Gastrocnemius medialis (tissue), 4 donors: ENCODE measurements around the gene IL21. TPM values are rescaled to one million over a fixed set of nuclear protein-coding genes. Genes with fewer than 3 reads are reported as not detected.

Experiments used
- total RNA-seq, 4 donors: library from RNA; depleted of rRNA; stranded (reverse); fragments of >200 nt; gene quantifications; one replicate each; pipeline versions ENCODE4 v1.1.0 to v1.2.3, GENCODE V29; 2016

The IL21 gene
- total RNA-seq, 4 donors from 2014 or later = not detected

Other genes with a start within 250 kb of the IL21 start
- gene ADAD1, start 242.1 kb downstream of the IL21 start, total RNA-seq = not detected
- gene IL2, start 164.3 kb downstream of the IL21 start, total RNA-seq = not detected
- 1 to 10 TPM in 3 of 4 donors, under 1 TPM in 1; 0.61 to 1.9 (median 1.3) TPM for gene BBS12, start 111.6 kb upstream of the IL21 start, total RNA-seq
- 1 to 10 TPM; 1.5 to 3.5 (median 1.9) TPM for gene FGF2, start 205.8 kb upstream of the IL21 start, total RNA-seq